MCF 10A (cell line): ENCODE measurements around the gene PNPLA7. TPM values are rescaled to one million over a fixed set of nuclear protein-coding genes. Genes with fewer than 3 reads are reported as not detected.

ENCODE experiments used
- BruUV-seq: library from RNA; stranded (reverse); fragments of 400-500 nt; replicated peaks from 2 replicates; lab custom pipeline; 2021; lab: Mats Ljungman, UMichigan
- CTCF ChIA-PET: fragments of 300-600 bp; sonication (Branson Sonifier 250); formaldehyde crosslinking; extraction: SDS; loops from one replicate; lab custom pipeline; 2021; ENCODE audit warnings: antibody characterized with exemption, inconsistent platforms; lab: Yijun Ruan, JAX
- POLR2A ChIA-PET: fragments of 300-600, 350-650 bp; sonication (Branson Sonifier 250); formaldehyde crosslinking; extraction: SDS; loops from one replicate; lab custom pipeline; 2020; ENCODE audit warnings: antibody characterized with exemption, inconsistent platforms; lab: Yijun Ruan, JAX
- DNase-seq: peaks from one replicate; pipeline ENCODE4 v3.0.0-alpha.2; 2018; ENCODE audit not compliant: unreplicated experiment
- H3K27ac Mint-ChIP-seq: one replicate; pipeline ENCODE4 v1.8.0; 2022; ENCODE audit warnings: mild to moderate bottlenecking, low read depth, mixed read lengths; ENCODE audit not compliant: unreplicated experiment
- H3K27me3 Mint-ChIP-seq: one replicate; pipeline ENCODE4 v1.8.0; 2022; ENCODE audit warnings: mixed read lengths; ENCODE audit not compliant: insufficient read depth, unreplicated experiment
- H3K36me3 Mint-ChIP-seq: one replicate; pipeline ENCODE4 v1.8.0; 2022; ENCODE audit warnings: mild to moderate bottlenecking, moderate library complexity, mixed read lengths; ENCODE audit not compliant: insufficient read depth, unreplicated experiment
- H3K4me1 Mint-ChIP-seq: one replicate; pipeline ENCODE4 v1.8.0; 2022; ENCODE audit warnings: mixed read lengths; ENCODE audit not compliant: insufficient read depth, unreplicated experiment
- H3K4me3 Mint-ChIP-seq: one replicate; pipeline ENCODE4 v1.8.0; 2022; ENCODE audit warnings: mild to moderate bottlenecking, moderate library complexity, mixed read lengths; ENCODE audit not compliant: unreplicated experiment
- H3K9me3 Mint-ChIP-seq: one replicate; pipeline ENCODE4 v1.8.0; 2022; ENCODE audit warnings: mixed read lengths; ENCODE audit not compliant: unreplicated experiment
- intact Hi-C: fragments of 100-400 bp; cut with micrococcal nuclease; formaldehyde crosslinking; loops from 2 replicates; pipeline ENCODE4 v1.14.1; 2022
- total RNA-seq: library from RNA; stranded (reverse); gene quantifications from 2 replicates; pipeline ENCODE4 v1.2.3, GENCODE V29; 2022
- TF ChIP-seq, protein P1 (sequence below): fragments of 200-600 bp; IDR thresholded peaks from one replicate; pipeline ENCODE4 v1.8.0; 2022; ENCODE audit warnings: antibody characterized with exemption, mild to moderate bottlenecking; ENCODE audit not compliant: unreplicated experiment

Gene PNPLA7
- total RNA-seq, 1 experiment from 2014 or later, result 0.86 TPM

DNA sequence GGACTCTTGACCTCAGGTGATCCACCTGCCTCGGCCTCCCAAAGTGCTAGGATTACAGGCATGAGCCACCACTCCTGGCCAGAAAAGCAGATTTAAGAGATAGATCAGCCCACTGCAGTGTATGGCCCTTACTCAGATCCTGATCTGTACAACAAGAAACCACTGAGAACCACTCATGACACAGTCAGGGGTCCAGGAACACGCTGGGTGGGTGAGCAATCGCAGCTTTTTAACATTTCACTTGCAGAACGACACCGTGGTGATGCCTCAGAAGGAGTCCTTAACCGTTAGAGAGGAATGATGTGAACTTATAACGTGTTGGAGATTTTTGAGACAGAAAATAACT lies 45.8 kb downstream of the PNPLA7 start:
- BruUV-seq, result no TSS peak
- H3K27ac Mint-ChIP-seq, result no peak overlapping the region
- no peak for DNase-seq
- POLR2A ChIA-PET, result interaction anchor here (0.6 kb wide), 1 partner anchor 776 kb away, joined by 3 read pairs; no protein-coding TSS in a partner anchor
- CTCF ChIA-PET, result interaction anchor here (0.6 to 1.7 kb wide), 2 partner anchors 31 to 219 kb away, joined by 3 to 6 read pairs; no protein-coding TSS in a partner anchor
- H3K9me3 Mint-ChIP-seq, result peaks cover 8% of the 10 kb centered on the region
- peaks cover 30% of the 10 kb centered on the region for H3K27me3 Mint-ChIP-seq
- no peak overlapping the region for H3K4me3 Mint-ChIP-seq
- H3K4me1 Mint-ChIP-seq, result no peaks in the 10 kb centered on the region
- H3K36me3 Mint-ChIP-seq, result peaks cover 17% of the 10 kb centered on the region
- intact Hi-C loops, result no loop called here
- TF ChIP-seq, protein P1, sequence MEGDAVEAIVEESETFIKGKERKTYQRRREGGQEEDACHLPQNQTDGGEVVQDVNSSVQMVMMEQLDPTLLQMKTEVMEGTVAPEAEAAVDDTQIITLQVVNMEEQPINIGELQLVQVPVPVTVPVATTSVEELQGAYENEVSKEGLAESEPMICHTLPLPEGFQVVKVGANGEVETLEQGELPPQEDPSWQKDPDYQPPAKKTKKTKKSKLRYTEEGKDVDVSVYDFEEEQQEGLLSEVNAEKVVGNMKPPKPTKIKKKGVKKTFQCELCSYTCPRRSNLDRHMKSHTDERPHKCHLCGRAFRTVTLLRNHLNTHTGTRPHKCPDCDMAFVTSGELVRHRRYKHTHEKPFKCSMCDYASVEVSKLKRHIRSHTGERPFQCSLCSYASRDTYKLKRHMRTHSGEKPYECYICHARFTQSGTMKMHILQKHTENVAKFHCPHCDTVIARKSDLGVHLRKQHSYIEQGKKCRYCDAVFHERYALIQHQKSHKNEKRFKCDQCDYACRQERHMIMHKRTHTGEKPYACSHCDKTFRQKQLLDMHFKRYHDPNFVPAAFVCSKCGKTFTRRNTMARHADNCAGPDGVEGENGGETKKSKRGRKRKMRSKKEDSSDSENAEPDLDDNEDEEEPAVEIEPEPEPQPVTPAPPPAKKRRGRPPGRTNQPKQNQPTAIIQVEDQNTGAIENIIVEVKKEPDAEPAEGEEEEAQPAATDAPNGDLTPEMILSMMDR, result no peak

GRCh38 chr9:137502008-137502911 lies 47.9 kb downstream of the PNPLA7 start:
- H3K9me3 Mint-ChIP-seq, result peaks cover 8% of the 10 kb centered on the region
- no peaks in the 10 kb centered on the region for H3K4me1 Mint-ChIP-seq
- ChIA-PET POLR2A (no interaction called here), CTCF (no interaction called here)
- H3K27me3 Mint-ChIP-seq, result peaks cover 30% of the 10 kb centered on the region
- intact Hi-C loops, result no loop called here
- peaks cover 17% of the 10 kb centered on the region for H3K36me3 Mint-ChIP-seq
- no peak overlapping the region for H3K27ac Mint-ChIP-seq
- BruUV-seq, result no TSS peak
- TF ChIP-seq, protein P1, result no peak
- peak; percentile 23 for DNase-seq
- no peak overlapping the region for H3K4me3 Mint-ChIP-seq

DNA sequence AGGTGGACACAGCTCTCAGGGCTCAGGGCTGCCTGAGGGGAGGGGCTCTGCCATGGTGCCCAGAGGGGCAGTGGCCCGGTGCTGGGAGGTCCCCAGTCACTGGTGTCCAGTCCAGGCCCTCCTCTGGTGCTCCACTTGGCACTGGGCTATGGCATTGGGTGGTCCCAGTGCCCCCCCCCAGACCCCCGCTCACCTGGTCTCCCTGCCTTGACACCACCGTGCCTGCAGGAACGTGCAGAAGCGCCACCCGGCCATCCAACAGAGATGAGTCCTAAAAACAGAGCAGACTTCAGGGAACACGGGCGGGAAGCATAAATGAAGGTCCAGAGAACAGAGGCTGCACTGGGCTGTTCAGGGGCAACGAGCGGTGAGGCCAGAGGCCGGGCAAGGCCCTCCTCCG lies 48.7 kb downstream of the PNPLA7 start:
- ChIA-PET CTCF (no interaction called here), POLR2A (no interaction called here)
- H3K36me3 Mint-ChIP-seq, result peaks cover 17% of the 10 kb centered on the region
- peaks cover 8% of the 10 kb centered on the region for H3K9me3 Mint-ChIP-seq
- no peak overlapping the region for H3K4me3 Mint-ChIP-seq
- DNase-seq, result no peak
- intact Hi-C loops, result no loop called here
- TF ChIP-seq, protein P1, result no peak
- no peaks in the 10 kb centered on the region for H3K4me1 Mint-ChIP-seq
- no peak overlapping the region for H3K27ac Mint-ChIP-seq
- BruUV-seq, result no TSS peak
- H3K27me3 Mint-ChIP-seq, result peaks cover 30% of the 10 kb centered on the region

DNA sequence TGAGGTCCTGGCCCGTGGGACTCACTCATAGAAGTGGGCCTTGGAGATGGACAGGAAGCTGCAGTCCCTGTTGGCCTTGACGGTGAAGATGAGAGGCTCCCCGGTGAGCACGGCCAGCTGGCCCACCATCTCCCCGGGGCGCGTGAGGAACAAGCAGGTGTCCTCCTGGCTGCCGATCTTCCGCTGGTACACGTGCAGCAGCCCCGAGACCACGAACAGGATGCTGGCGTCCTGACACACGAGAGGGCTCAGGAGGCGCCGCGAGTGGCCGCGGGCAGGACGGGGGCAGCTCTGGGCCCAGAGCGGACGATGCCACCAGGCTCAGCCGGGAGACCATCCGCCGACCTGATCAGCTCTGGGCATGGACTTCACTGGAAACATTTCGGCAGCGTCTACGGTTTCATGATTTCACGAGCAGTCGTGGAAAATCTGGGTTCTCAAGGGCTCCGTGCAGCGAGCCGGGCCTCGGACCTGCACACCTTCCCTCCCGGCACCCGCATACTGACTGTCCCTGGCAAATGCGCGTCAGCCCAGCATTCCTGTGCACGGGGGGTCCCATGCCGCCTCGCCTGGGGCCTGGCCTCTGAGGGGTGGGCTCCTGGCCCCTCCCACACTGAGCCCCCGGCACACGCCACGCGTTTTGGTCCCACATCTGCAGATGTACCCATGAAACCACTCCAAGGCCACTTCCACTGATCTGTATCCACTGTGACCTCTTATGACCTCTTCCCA lies 49.4 kb downstream of the PNPLA7 start:
- Mint-ChIP-seq H3K9me3 (peaks cover 8% of the 10 kb centered on the region), H3K27ac (no peak overlapping the region), H3K36me3 (peaks cover 17% of the 10 kb centered on the region), H3K4me3 (no peak overlapping the region), H3K4me1 (no peaks in the 10 kb centered on the region), H3K27me3 (peaks cover 30% of the 10 kb centered on the region)
- intact Hi-C loops, result no loop called here
- POLR2A ChIA-PET, result interaction anchor here (1.1 kb wide), 1 partner anchor 19 kb away, joined by 4 read pairs; no protein-coding TSS in a partner anchor
- CTCF ChIA-PET, result no interaction called here
- TF ChIP-seq, protein P1, result no peak
- no peak for DNase-seq
- BruUV-seq, result no TSS peak
